Neural progenitor cell (in vitro differentiated cells): Measurements from ENCODE around the gene KCTD15.

ENCODE experiments used
- CTCF ChIP-seq: fragments of 200-600 bp; sonication (generic); IDR thresholded peaks from 2 replicates; pipeline ENCODE4 v1.5.1; 2017; ENCODE audit warnings: antibody characterized with exemption, mild to moderate bottlenecking
- EZH2 ChIP-seq: fragments of 200-600 bp; sonication (generic); IDR thresholded peaks from 2 replicates; pipeline ENCODE4 v1.6.1; 2017; ENCODE audit warnings: antibody characterized with exemption, mild to moderate bottlenecking, moderate library complexity
- EZH2phosphoT487 ChIP-seq: fragments of 200-600 bp; sonication (generic); IDR thresholded peaks from 2 replicates; pipeline ENCODE4 v1.6.1; 2017; ENCODE audit warnings: antibody characterized with exemption

DNA sequence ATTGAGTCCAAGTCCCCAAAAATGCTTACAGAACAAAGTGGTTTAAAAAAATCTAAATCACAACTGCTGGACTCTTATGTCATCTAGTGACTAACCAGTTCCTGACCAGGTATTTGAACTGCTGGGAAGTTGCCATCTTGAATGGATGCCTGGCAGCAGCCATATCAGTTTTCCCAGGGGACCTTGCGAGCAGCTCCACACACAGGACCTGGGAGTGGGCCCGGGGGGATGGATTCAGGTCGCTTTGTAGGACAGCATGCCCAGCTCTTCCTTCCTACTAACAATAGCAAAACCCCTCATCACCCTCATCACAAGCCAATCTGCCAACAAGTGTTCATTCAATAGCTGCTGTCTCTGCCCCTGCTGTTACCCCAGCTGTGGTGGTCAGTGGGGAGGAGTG is 65.3 kb downstream of the KCTD15 start:
- TF ChIP-seq CTCF (no peak), EZH2 (no peak), EZH2phosphoT487 (no peak)
